Fibroblast of skin of left quadriceps (primary cell): ENCODE data around the gene GPAM.
"Not testable (repeated sequence)": the region's sequence is repeated elsewhere in the genome, so short reads cannot be mapped to it uniquely, and the experiment has no call there.

Experiments used
- DNase-seq, 2 experiments: peaks; one replicate each; pipeline ENCODE4 v3.0.0-alpha.2; 2013; ENCODE audit warnings: low read depth in 2 of 2

The GPAM gene

GRCh38 chr10:112132435-112132834 lies 51.1 kb downstream of the GPAM start:
- DNase-seq: no peak

GRCh38 chr10:112131996-112132395 lies 51.6 kb downstream of the GPAM start:
- DNase-seq: no peak

GRCh38 chr10:112131346-112131745 lies 52.2 kb downstream of the GPAM start:
- DNase-seq: no peak

- DNase-seq: no peak
Measured at GRCh38 chr10:112126901-112127300, 56.7 kb downstream of the GPAM start.

DNA sequence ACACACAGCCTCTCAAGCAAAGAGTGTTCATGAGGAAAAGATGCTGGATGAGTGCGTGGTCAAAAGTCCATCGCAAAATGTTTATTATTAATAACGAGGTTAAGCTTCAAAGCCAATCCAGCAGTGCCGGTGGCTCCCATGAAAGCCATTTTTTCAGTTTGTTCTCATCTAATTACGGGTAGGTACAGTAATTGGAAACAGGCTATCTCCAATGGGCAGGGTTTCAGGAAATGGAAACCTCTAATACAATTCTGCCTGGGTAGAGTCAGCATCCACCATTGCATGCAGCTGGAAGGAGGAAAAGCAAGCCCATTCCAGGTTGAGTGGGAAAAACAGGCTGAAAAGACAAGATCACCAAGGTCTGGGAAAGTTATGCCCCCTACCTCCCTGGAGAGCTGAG lies 57.4 kb downstream of the GPAM start:
- DNase-seq: no peak

DNA sequence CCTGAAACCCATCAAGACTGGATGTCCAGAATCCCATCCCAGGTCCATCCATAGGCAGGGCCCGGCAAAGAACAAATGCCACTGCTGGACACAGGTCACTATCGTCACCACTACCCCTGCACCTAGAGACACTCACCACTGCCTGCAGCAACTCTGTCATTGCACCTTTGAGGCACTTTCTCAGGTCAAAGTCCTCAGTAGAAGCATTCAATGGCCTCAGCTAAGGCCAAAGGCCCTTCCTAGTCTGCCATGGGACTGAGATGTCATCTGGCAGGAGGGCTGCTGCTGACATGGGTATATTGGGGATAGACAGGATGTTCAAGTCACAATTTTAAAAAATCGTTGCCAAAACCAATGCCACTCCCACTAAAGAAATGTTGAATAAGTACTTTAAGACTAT lies 58.7 kb downstream of the GPAM start:
- DNase-seq: no peak

DNA sequence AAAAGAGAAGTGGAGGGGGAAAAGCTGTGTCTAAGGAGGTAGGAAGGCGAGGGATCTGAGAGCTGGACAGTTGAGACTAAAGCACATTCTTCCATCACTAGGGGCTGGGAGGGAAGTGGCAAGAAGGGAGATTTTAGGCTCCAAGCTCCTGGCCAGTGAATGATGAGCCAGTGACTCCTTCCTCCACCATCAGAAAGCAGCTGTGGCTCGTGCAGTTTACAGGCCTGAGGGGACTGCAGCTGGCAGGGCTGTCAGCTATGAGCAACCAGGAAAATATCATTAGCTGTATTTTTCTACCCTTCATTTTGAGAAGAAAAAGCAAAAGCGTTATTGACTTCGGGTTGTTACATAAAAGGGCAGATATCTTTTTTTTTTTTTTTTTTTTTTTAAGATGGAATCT lies 60.7 kb downstream of the GPAM start:
- no peak for DNase-seq

- no peak for DNase-seq
Measured at GRCh38 chr10:112120491-112120890, 63.1 kb downstream of the GPAM start.

DNA sequence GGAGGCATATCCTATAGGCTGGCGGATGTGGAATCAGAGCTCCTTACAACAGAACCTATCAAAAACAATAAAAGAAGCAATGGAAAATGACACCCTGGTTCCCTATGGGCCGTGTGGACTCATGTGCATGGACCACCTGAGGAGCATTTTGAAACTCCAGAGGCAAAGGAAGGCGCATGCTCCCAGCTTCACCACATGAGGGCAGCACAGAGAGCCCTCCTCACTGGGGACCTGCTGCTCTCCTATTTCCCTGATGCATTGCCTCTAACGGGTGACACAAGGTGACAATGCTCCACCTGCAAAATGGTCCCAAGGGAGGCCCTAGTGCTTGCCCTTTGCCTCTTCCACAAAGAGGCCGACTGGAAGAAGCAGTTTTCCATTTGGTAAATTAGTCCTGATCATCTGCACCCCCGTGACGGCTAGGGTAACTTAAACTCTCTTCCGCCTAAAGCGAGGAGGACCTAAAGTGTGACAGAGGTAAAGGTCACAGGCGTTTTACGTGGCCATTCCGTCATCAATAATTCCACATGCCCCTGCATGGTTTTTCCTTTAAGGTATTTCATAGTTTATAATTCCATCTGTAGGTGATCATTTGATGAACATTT lies 67.7 kb downstream of the GPAM start:
- no peak for DNase-seq

- DNase-seq: not testable (repeated sequence)
Measured at GRCh38 chr10:112109779-112110178, 73.8 kb downstream of the GPAM start.
